ENCODE data around the gene LINS1. TPM values are rescaled to one million over a fixed set of nuclear protein-coding genes. Genes with fewer than 3 reads are reported as not detected.

LINS1 gene
- total RNA-seq, 1 donor from 2014 or later: 15.1 TPM

DNA sequence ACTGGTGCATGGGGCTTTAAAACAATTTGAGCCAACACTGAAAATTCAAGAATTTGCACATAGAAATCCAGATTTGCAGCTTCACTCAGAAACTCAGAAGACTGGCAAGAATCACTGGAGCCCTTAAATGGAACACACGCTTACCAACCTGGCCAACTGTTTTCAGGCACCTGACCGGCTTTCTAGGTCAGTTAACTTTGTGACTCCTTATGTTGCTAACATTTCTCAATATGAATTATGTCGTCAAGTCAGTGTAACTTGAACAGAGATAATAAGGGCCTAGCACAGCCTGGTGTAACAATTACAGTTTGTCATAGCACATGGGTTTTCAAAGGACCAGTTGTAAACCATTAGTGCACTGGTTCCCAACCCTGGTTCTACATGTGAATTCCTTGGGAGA, 80.1 kb downstream of the LINS1 start:
- Histone ChIP-seq H3K9ac (ENCODE audit: low read depth in 1 of 3, low read length in 3 of 3) (no peak overlapping the region), H3K9me3 (ENCODE audit: control insufficient read depth in 3 of 3, low read length in 3 of 3) (no peaks in the 10 kb centered on the region), H3K27ac (ENCODE audit: low read depth, low read length) (no peak overlapping the region), H3K36me3 (ENCODE audit: control insufficient read depth in 3 of 3, insufficient read depth in 3 of 3, low read length in 3 of 3) (no peaks in the 10 kb centered on the region), H3K27me3 (ENCODE audit: control insufficient read depth in 3 of 3, insufficient read depth in 3 of 3, low read length in 3 of 3) (no peaks in the 10 kb centered on the region), H3K4me1 (ENCODE audit: control insufficient read depth in 3 of 3, insufficient read depth in 3 of 3, low read length in 3 of 3) (peaks cover 16 to 29% (median 26%) of the 10 kb centered on the region in 3 donors), H3K4me3 (ENCODE audit: low read length in 3 of 3) (no peak overlapping the region)

DNA sequence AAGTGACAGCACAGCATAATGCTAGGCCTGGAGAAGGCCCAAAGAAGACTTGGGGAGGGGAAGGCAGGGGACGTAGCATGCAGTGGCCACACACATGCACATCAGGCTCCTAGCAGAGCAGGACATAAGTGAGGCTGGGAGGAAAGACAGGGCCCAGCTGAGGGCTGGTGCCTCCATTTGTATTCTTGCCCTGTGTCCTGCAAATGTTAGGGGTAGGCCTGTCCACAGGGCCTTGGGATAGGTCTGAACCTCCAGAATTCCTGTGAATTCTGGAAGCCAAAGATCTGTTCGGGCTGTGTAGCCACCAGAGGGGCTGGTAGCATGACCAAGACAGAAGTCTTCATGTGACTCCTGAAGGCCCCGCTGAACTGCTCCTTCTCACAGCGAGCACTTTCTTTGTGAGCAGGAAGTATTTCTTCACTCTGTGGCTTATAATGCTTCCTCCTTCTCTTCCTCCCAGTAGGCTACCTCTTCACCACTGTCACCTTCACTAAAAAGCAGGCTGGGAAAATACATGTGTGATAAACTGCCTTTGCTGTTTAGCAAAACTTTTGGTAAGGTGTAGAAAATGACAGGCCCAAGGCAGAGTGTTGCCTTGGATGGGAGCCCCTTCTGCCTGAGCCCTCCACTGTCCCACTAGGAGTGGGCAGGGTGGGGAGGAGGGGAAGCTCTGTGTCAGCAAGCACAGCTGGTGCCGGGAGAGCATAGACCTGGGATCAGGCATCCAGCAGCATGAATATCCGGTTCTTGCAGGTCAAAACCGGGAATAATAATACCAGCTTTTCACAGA, 81.7 kb downstream of the LINS1 start:
- no peaks in the 10 kb centered on the region for H3K9me3 ChIP-seq (ENCODE audit: control insufficient read depth in 3 of 3, low read length in 3 of 3)
- no peaks in the 10 kb centered on the region for H3K27me3 ChIP-seq (ENCODE audit: control insufficient read depth in 3 of 3, insufficient read depth in 3 of 3, low read length in 3 of 3)
- no peaks in the 10 kb centered on the region for H3K36me3 ChIP-seq (ENCODE audit: control insufficient read depth in 3 of 3, insufficient read depth in 3 of 3, low read length in 3 of 3)
- H3K9ac ChIP-seq (ENCODE audit: low read depth in 1 of 3, low read length in 3 of 3): no peak overlapping the region
- H3K4me3 ChIP-seq (ENCODE audit: low read length in 3 of 3): no peak overlapping the region
- H3K27ac ChIP-seq (ENCODE audit: low read depth, low read length): no peak overlapping the region
- peaks cover 23 to 34% (median 24%) of the 10 kb centered on the region in 3 donors for H3K4me1 ChIP-seq (ENCODE audit: control insufficient read depth in 3 of 3, insufficient read depth in 3 of 3, low read length in 3 of 3)

DNA sequence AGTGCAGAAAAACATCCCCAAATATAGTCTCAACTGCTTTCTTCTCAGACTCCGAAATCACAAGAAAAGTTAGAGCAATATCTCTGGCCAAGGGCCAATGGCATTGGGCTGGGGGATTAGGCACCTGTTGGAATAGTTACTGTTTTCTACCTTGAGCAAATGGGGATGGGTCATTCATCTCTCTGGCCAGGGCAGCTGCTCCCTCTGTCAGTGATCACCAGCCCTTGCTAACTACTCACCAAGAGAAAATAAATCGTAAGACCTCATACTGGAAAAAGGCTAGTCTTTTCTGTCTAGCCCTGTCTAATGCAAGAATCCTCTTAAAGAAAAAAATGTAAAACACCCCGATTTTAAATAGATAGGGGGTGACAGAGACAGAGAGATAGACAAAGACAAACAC, 84.1 kb downstream of the LINS1 start:
- Histone ChIP-seq H3K4me1 (ENCODE audit: control insufficient read depth in 3 of 3, insufficient read depth in 3 of 3, low read length in 3 of 3) (peaks cover 23 to 33% (median 24%) of the 10 kb centered on the region in 3 donors), H3K9me3 (ENCODE audit: control insufficient read depth in 3 of 3, low read length in 3 of 3) (no peaks in the 10 kb centered on the region), H3K4me3 (ENCODE audit: low read length in 3 of 3) (no peak overlapping the region), H3K27me3 (ENCODE audit: control insufficient read depth in 3 of 3, insufficient read depth in 3 of 3, low read length in 3 of 3) (no peaks in the 10 kb centered on the region), H3K36me3 (ENCODE audit: control insufficient read depth in 3 of 3, insufficient read depth in 3 of 3, low read length in 3 of 3) (no peaks in the 10 kb centered on the region), H3K27ac (ENCODE audit: low read depth, low read length) (peak overlapping the region; percentile 87), H3K9ac (ENCODE audit: low read depth in 1 of 3, low read length in 3 of 3) (peak overlapping the region; percentile 18 to 67 (median 46))

Small RNAs within 50 kb of the gene (small RNA-seq; reads per million reads assigned to genes)
- gene RF00019 (not detected), gene RNU6-181P (not detected), gene RNU6-322P (not detected)

Other genes with a start within 250 kb of the LINS1 start
- 0.52 TPM for gene CERS3, start 73.2 kb downstream of the LINS1 start, total RNA-seq
- 9.4 TPM for gene ASB7, start 405 bp upstream of the LINS1 start, total RNA-seq

All from skeletal muscle tissue (tissue), 5 donors.